GM21381 (cell line): Measurements from ENCODE around the gene DGKA.
A peak's percentile ranks its signal among the peaks of the same experiment; 100 is the strongest.
"Not testable (repeated sequence)": the region's sequence is repeated elsewhere in the genome, so short reads cannot be mapped to it uniquely, and the experiment has no call there.

Experiments used
- ATAC-seq: cut with Tn5 transposase; IDR thresholded peaks from one replicate; pipeline ENCODE4 v1.9.1; 2021; ENCODE audit warnings: mild to moderate bottlenecking, moderate library complexity; ENCODE audit not compliant: unreplicated experiment

The DGKA gene

DNA sequence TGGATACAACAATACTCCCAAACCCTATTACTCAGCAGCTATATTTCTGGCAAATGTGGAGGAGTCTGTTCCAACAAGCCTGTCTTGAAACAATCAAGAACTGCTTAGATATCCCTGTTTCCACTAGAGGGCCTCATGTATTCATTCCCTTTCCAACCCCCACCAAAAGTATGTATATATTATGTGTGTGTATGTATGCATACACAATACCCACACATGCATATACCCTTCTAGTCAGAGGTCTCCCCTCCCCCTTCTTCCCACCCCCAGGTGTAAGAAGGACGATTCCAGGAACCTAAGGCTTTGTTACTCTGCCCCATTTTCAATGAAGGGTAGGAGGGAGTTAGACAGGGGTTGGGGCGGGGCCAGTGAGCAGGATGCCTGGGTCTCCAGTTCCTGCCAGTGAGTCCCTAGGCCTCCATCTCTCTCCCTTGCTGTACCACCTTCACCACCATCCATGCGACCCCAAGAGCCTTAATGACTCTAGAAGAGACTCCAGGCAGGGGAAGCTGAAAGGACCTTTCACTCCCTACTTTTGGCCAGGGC is at the start of gene DGKA:
Gene DGKA (plus strand): TSS at position 392 of the 546 bp plus-strand sequence. CDS start 5,342 bp downstream, outside the sequence.
- ATAC-seq, result no peak

- ATAC-seq, result no peak
These were observed 45.8 kb upstream of the DGKA start for GRCh38 chr12:55885113-55885512.

- no peak for ATAC-seq
These were observed 39.7 kb upstream of the DGKA start for GRCh38 chr12:55891310-55891709.

DNA sequence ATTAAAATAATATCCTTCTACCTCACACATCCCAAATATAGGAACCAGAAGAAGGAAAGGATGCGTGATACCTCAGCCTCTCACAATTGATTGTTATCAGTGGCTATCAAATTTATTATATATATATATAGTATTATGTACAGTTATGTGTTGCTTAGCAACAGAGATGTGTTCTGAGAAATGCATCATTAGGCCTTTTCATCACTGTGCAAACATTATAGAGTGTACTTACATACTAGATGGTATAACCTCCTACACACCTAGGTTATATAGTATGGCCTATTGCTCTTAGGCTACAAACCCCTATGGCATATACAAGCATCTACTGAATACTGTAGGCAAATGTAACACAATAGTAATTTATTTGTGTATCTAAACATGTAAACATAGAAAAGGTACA is 37.2 kb upstream of the DGKA start:
- no peak for ATAC-seq

- no peak for ATAC-seq
These were observed 31.9 kb upstream of the DGKA start for GRCh38 chr12:55899082-55899481.

- ATAC-seq, result no peak
These were observed 29.0 kb upstream of the DGKA start for GRCh38 chr12:55901881-55902490.

DNA sequence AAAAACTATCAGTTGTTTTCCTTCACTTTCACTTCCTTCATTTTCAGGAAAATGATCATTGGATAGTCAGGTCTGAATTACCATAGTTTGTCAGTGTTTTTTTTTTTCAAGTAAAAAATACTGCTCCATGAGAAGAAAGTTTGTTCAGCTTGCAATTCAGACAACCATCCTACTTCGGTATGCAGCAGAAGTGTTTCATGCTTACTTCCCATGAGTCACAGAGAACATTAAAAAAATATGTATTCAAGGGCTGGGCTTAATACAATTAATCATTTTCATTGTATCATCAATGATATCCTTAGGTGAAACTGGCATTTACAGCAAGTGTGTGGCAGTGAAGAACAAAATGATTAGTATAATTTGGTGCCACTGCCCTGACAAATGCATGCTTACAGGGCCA is 24.9 kb upstream of the DGKA start:
- no peak for ATAC-seq

DNA sequence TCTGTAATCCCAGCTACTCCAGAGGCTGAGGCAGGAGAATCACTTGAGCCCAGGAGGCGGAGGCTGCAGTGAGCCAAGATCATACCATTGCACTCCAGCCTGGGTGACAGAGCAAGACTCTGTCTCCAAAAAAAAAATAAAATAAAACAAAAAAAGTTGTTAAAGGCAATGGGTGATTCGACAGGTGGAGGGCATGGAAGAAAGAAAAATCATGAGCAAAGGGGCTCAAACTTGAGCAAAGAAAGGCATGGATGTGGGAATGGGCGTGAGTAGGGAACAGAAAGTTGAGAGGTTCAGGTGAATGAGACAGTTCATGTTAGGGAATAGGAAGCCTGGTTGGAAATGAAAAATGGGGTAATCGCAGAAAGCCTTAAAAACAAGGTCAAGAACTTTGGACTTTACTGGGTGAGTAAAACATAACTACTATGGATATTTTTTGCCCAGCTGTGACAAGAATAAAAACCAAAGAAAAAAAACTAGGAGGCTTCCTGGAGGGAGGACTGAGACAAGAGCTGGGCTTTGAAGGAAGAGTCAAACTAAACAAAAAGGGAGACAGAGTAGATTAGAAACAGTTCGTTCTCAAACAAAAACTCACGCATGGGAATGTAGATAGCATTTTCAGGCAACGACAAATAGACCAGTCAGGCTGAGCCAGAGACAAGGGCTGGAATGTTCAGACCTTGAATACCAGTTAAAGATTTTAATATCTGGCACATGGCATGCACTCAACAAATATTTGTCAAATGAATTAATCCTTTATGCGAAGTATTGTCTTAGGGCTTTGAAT is 22.0 kb upstream of the DGKA start:
- no peak for ATAC-seq

GRCh38 chr12:55909513-55909884 is 21.5 kb upstream of the DGKA start:
- ATAC-seq, result no peak

DNA sequence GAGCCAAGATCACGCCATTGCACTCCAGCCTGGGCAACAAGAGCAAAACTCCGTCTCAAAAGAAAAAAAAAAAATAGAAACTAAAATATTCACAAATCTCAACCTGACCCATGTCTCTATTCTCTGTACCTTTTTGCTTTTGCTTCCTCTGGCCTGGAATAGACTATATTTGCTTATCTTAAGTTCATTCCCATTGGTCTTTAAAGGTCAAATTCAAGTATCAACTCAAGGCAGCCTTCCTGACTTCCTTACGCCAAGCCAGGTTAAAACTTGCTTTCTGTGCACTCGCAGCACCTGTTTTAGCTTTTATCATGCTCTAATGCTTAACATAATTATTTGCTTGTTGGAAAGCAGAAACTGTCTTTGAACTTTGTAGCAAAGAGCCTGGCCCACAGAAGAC is 18.1 kb upstream of the DGKA start:
- ATAC-seq, result no peak

DNA sequence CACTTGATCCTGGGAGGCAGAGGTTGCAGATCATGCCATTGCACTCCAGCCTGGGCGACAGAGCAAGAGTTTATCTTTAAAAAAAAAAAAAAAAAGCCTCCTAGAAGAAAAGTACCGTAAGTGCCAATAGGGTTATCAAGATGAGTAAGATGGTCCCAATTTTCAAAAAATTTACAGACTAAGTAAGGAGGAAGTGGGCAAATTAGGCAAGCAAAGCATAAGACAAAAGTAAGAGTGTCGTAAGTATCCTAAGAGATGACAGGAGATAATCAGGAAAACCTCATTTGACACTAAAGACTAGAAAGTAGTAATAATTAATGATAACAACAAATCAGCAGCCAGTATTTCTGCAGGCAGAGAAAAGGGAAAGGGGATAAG is 15.5 kb upstream of the DGKA start:
- ATAC-seq, result no peak

DNA sequence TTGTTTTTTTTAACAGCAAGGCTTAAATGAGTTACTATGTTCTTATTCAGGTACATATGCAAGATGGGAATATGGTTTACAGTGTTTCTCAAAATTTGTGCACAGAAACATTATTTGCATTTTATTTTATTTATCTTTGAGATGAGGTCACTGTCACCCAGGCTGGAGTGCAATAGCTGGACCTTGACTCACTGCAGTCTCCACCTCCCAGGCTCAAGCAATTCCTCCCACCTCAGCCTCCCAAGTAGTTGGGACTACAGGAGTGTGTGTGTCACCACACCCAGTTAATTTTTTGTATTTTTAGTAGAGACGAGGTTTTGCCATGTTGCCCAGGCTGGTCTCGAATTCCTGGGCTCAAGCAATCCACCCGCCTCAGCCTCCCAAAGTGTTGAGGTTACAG is 11.9 kb upstream of the DGKA start:
- not testable (repeated sequence) for ATAC-seq

DNA sequence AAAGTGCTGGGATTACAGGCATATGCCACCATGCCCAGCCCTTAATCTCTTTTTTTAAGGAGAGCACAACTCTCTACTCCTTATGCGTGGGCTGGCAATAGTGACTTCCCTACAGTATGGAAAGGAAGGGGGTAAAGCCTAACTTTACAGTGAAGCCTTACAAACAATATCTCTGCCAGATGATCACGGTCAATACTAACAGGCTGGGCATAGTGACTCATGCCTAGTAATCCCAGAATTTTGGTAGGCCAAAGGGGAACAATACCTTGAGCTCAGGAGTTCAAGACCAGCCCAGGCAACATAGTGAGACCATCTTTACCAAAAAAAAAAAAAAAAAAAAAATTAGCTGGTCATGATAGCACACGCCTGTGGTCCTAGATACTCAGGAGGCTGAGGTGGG is 8.8 kb upstream of the DGKA start:
- no peak for ATAC-seq

DNA sequence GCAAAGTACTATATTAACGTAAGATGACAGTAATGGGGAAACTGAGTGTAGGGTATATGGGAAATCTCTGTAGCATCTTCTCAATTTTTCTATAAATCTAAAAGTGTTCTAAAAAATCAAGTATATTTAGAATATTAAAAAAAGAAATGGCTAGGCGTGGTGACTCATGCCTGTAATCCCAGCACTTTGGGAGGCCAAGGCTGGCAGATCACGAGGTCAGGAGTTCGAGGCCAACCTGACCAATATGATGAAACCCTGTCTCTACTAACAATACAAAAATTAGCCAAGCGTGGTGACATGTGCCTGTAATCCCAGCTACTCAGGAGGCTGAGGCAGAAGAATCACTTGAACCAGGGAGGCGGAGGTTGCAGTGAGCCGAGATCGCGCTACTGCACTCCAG is 7.3 kb upstream of the DGKA start:
- not testable (repeated sequence) for ATAC-seq

DNA sequence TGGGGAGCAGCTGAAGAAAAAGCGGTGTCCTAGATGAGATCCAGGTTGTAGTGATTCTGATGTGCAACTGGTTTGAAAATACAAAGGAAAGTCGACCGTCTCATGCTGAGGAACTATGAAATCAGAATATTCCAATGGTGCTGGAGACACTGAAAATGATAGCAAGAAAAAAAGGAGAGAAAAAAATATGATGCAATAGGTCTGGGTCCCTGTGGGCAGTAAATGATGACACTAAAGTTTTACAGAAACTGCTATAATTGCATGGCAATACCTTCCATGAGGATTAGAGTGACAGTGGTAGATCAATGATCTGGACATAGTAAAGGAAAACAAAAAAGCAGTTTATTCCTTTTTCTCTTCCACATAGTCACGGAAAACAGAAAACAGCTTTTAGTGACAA is 5.6 kb upstream of the DGKA start:
- no peak for ATAC-seq

GRCh38 chr12:55925870-55926737 is 4.9 kb upstream of the DGKA start:
- ATAC-seq, result no peak

DNA sequence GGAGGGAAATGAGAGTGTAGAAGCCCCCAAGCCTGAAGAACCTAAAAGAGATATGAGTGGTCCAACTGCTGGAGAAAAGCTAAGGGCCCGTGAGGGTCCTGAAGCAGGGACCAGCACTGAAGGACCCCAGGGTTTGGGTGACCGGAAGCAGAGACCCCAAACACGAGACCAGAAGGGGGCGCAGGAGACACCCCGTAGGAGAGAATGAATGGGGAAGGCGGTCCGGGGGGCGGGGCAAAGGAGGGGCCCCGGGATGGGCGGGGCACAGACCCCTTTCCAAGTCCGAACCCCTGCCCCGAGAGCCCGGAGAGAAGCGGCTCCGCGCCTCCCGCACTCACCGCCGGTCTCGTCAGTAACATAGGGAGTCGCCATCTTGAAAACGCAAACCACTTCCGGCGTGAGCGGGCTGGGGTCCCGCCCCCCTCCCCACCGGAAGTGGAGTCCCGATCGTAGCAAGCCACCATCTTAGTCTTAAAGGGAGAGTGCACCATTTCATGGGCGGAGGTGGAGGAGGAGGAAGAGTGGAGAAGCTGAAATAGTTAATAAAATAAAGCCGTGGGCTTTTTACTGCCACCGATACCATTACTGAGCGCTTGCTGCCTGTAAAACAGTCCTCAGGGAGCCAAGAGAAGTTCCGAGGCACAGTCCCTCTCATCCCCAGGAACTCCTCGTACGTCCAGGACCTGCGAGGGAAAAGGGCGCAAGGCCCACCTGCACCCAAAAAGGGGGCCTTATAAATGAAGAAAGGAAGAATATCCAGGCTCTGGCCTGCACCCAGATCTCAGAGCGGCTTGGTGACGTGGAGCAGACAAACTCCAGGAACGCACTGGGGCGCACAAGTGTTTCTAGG is 4.0 kb upstream of the DGKA start:
- ATAC-seq, result peak; percentile 37

- ATAC-seq, result peak; percentile 36
These were observed 3.1 kb upstream of the DGKA start, which contains the start of gene PYM1 for GRCh38 chr12:55927588-55928502. Gene PYM1, minus strand, starts transcription at chr12:55927894. Its CDS starts 133 bp downstream, at chr12:55927761.

DNA sequence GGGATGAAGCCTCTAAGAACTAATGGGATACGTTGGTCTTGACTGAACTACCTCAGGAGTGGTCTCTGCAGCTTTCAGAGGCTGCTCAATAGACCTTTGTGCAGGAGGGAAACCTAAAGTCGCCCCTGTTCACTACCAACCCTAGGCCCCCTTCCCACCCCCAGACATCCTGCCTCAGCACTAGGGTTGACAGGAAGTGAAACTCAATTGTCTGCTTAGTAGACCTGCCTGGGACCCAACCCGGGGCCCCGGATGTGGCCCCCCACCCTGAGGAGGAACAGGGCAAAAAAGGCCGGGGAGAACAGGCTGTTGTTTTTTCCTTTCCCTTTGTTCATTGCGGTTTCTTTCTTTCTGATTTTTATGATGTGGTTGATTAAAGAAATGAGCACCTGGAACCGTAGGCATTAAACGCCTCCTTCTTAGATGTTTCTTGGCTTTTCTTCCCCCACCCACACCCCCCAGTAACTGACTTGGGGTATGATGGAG is 1.6 kb upstream of the DGKA start:
- ATAC-seq, result peak; percentile 42
